ENCODE results near the gene PASK.

DNA sequence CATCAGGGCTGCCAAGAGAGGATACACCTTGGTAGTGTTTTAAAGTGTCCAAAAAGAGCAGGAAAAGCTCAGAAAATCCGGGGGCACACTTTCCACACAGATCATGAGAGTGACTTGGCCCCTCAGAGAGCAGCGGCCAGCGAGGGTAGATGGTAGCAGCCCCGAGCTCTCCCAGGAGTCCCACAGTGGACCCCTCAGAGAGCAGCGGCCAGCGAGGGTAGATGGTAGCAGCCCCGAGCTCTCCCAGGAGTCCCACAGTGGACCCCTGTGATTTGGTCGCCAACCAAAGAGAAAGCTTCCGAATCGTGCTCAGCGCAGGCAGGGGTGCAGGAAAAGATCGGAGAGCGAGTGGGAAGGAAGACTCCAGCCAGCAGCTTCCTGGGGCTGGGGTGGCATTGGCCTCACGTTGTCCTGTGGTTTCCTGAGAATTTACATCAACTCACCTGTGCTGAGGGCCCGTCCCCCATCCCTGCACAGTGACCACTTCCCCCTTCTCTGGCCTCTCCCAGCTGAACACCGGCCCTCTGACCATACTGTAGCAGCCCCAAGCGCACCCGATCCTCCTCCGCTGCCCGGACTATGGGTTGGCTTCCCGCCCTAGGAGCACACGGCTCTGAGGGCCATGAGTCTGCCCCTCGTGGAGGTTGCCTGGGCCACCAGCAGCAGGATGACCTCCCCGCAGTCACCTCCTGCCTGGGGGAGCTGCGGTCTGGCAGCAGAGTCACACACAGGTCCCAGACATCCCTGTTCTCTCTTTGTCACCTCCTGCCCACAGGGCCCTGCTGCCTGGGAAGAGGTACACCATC, 80.9 kb downstream of the PASK start:
- TF ChIP-seq CTCF (IDR thresholded peaks at IDR 0.05 in 4 of 5, conservative IDR thresholded peaks at IDR 0.05 in 1 of 5): no peak
- TF ChIP-seq POLR2A (IDR thresholded peaks at IDR 0.05): no peak

Measured in gastrocnemius medialis (tissue), 4 donors.